H9 (cell line): ENCODE results near the gene ZNF664. TPM values are rescaled to one million over a fixed set of nuclear protein-coding genes. Genes with fewer than 3 reads are reported as not detected.

Experiments
- DNase-seq: peaks from one replicate; pipeline ENCODE4 v3.0.0-alpha.2; 2017
- H2AFZ ChIP-seq: one replicate; pipeline ENCODE4 v1.6.1; 2013; ENCODE audit warnings: mild to moderate bottlenecking, low read length, control low read depth, moderate library complexity
- H2AK5ac ChIP-seq: 2 replicates; pipeline ENCODE4 v1.6.1; 2013; ENCODE audit warnings: low read length, control low read depth, mixed read lengths; ENCODE audit not compliant: insufficient read length
- H2BK120ac ChIP-seq: one replicate; pipeline ENCODE4 v1.6.1; 2013; ENCODE audit warnings: low read depth, mild to moderate bottlenecking, low read length, control low read depth, inconsistent platforms; ENCODE audit not compliant: poor library complexity, severe bottlenecking
- H2BK12ac ChIP-seq: 2 replicates; pipeline ENCODE4 v1.6.1; 2013; ENCODE audit warnings: low read length, control low read depth, mixed read lengths, low read depth; ENCODE audit not compliant: insufficient read length
- H2BK15ac ChIP-seq: 2 replicates; pipeline ENCODE4 v1.6.1; 2013; ENCODE audit warnings: low read depth, low read length, control low read depth
- H2BK20ac ChIP-seq: one replicate; pipeline ENCODE4 v1.6.1; 2013; ENCODE audit warnings: low read depth, mild to moderate bottlenecking, low read length, control low read depth, inconsistent platforms; ENCODE audit not compliant: poor library complexity, severe bottlenecking
- H2BK5ac ChIP-seq: 2 replicates; pipeline ENCODE4 v1.6.1; 2013; ENCODE audit warnings: low read length, control low read depth, mixed read lengths; ENCODE audit not compliant: insufficient read length
- H3K14ac ChIP-seq: 2 replicates; pipeline ENCODE4 v1.6.1; 2013; ENCODE audit warnings: low read length, control low read depth; ENCODE audit not compliant: insufficient read depth
- H3K18ac ChIP-seq: 2 replicates; pipeline ENCODE4 v1.6.1; 2013; ENCODE audit warnings: low read depth, mild to moderate bottlenecking, mixed read lengths, low read length, control low read depth; ENCODE audit not compliant: insufficient read length
- H3K23ac ChIP-seq: 2 replicates; pipeline ENCODE4 v1.6.1; 2013; ENCODE audit warnings: low read length, control low read depth, mixed read lengths, low read depth; ENCODE audit not compliant: insufficient read length
- H3K23me2 ChIP-seq: 2 replicates; pipeline ENCODE4 v1.6.1; 2013; ENCODE audit warnings: low read depth, mild to moderate bottlenecking, mixed read lengths, low read length, control low read depth; ENCODE audit not compliant: insufficient read length, poor library complexity, severe bottlenecking
- H3K27ac ChIP-seq: 2 replicates; pipeline ENCODE4 v1.5.1; 2013; ENCODE audit warnings: low read length, control low read depth, mixed read lengths, low read depth; ENCODE audit not compliant: insufficient read length
- H3K27me3 ChIP-seq: 2 replicates; pipeline ENCODE4 v1.6.1; 2013; ENCODE audit warnings: low read length, control low read depth, inconsistent platforms; ENCODE audit not compliant: insufficient read depth
- H3K4ac ChIP-seq: 2 replicates; pipeline ENCODE4 v1.6.1; 2013; ENCODE audit warnings: low read depth, mild to moderate bottlenecking, control low read depth, inconsistent platforms, low read length, moderate library complexity
- H3K4me1 ChIP-seq: 2 replicates; pipeline ENCODE4 v1.6.1; 2013; ENCODE audit warnings: low read length, control low read depth, inconsistent platforms; ENCODE audit not compliant: insufficient read depth
- H3K4me2 ChIP-seq: 2 replicates; pipeline ENCODE4 v1.6.1; 2013; ENCODE audit warnings: low read length, control low read depth, mixed read lengths; ENCODE audit not compliant: insufficient read length, insufficient read depth
- H3K56ac ChIP-seq: 2 replicates; pipeline ENCODE4 v1.6.1; 2013; ENCODE audit warnings: low read depth, mild to moderate bottlenecking, mixed read lengths, low read length, control low read depth; ENCODE audit not compliant: insufficient read length
- H3K79me1 ChIP-seq: 2 replicates; pipeline ENCODE4 v1.6.1; 2013; ENCODE audit warnings: low read depth, mild to moderate bottlenecking, moderate library complexity, low read length, control low read depth, inconsistent platforms; ENCODE audit not compliant: insufficient read depth, poor library complexity, severe bottlenecking
- H3K79me2 ChIP-seq: 2 replicates; pipeline ENCODE4 v1.6.1; 2013; ENCODE audit warnings: low read length, control low read depth, inconsistent platforms; ENCODE audit not compliant: insufficient read depth
- H3K9ac ChIP-seq: 2 replicates; pipeline ENCODE4 v1.6.1; 2013; ENCODE audit warnings: low read length, control low read depth, mixed read lengths; ENCODE audit not compliant: insufficient read length; ENCODE audit errors: extremely low read depth
- H3K9me3 ChIP-seq: one replicate; pipeline ENCODE4 v1.6.1; 2013; ENCODE audit warnings: low read depth, low read length, inconsistent platforms; ENCODE audit not compliant: control insufficient read depth
- H3T11ph ChIP-seq: one replicate; pipeline ENCODE4 v1.6.1; 2013; ENCODE audit warnings: mild to moderate bottlenecking, low read length, control low read depth, inconsistent platforms
- H4K20me1 ChIP-seq: one replicate; pipeline ENCODE4 v1.6.1; 2013; ENCODE audit not compliant: control insufficient read depth, insufficient read length, insufficient read depth
- H4K5ac ChIP-seq: 2 replicates; pipeline ENCODE4 v1.6.1; 2013; ENCODE audit warnings: low read depth, mild to moderate bottlenecking, mixed read lengths, low read length, control low read depth; ENCODE audit not compliant: insufficient read length
- H4K8ac ChIP-seq: replicated peaks from 2 replicates; pipeline ENCODE4 v1.6.1; 2013; ENCODE audit warnings: low read length, control low read depth, mixed read lengths, low read depth; ENCODE audit not compliant: insufficient read length
- H4K91ac ChIP-seq: 2 replicates; pipeline ENCODE4 v1.6.1; 2013; ENCODE audit warnings: low read depth, mild to moderate bottlenecking, moderate library complexity, mixed read lengths, low read length, control low read depth; ENCODE audit not compliant: insufficient read length
- H3K27ac Mint-ChIP-seq, 3 experiments: 2 replicates in 2 of 3; 3 replicates in 1 of 3; pipeline ENCODE4 v1.8.0; 2020 to 2021; ENCODE audit warnings: mixed read lengths in 3 of 3, mild to moderate bottlenecking in 1 of 3, moderate library complexity in 1 of 3
- H3K27me3 Mint-ChIP-seq: 2 replicates; pipeline ENCODE4 v1.8.0; 2021; ENCODE audit warnings: low read depth, mild to moderate bottlenecking, moderate library complexity, mixed read lengths
- H3K36me3 Mint-ChIP-seq, 3 experiments: 2 replicates in 2 of 3; 3 replicates in 1 of 3; pipeline ENCODE4 v1.8.0; 2020 to 2021; ENCODE audit warnings: low read depth in 3 of 3, mixed read lengths in 3 of 3; ENCODE audit not compliant: insufficient read depth in 1 of 3
- H3K4me1 Mint-ChIP-seq, 2 experiments: 2 replicates each; pipeline ENCODE4 v1.8.0; 2020; ENCODE audit warnings: mixed read lengths in 2 of 2
- H3K4me3 Mint-ChIP-seq, 2 experiments: 2 replicates in 1 of 2; 3 replicates in 1 of 2; pipeline ENCODE4 v1.8.0; 2020 to 2021; ENCODE audit warnings: mild to moderate bottlenecking in 2 of 2, mixed read lengths in 2 of 2, moderate library complexity in 1 of 2
- H3K9me3 Mint-ChIP-seq, 2 experiments: 2 replicates in 1 of 2; 3 replicates in 1 of 2; pipeline ENCODE4 v1.8.0; 2020; ENCODE audit warnings: mild to moderate bottlenecking in 2 of 2, mixed read lengths in 2 of 2, moderate library complexity in 1 of 2
- CTCF ChIP-seq: fragments of 200-600 bp; sonication (generic); conservative IDR thresholded peaks from 3 replicates; pipeline ENCODE4 v1.8.0; 2021; ENCODE audit warnings: antibody characterized with exemption, mild to moderate bottlenecking
- WGBS: extraction: QIAGEN DNeasy Blood & Tissue Kit; methylation state at CpG from one replicate; pipeline ENCODE4 v1.1.7; 2013; ENCODE audit warnings: missing lambda C conversion rate, low lambda C conversion rate, mixed read lengths; ENCODE audit not compliant: insufficient read length; ENCODE audit errors: extremely low coverage; 5-methylcytosine and 5-hydroxymethylcytosine counted together
- total RNA-seq: library from RNA; stranded (reverse); gene quantifications from 2 replicates; pipeline ENCODE4 v1.2.1, GENCODE V29; 2021

Gene ZNF664
- total RNA-seq, 1 experiment from 2014 or later = 29.5 TPM

- Histone ChIP-seq H2BK12ac (no peak overlapping the region), H2BK120ac (no peak overlapping the region), H3K23ac (no peak overlapping the region), H3K27ac (no peak overlapping the region), H3K9me3 (no peaks in the 10 kb centered on the region), H3K18ac (no peak overlapping the region), H3K23me2 (no peaks in the 10 kb centered on the region), H2AFZ (no peak overlapping the region), H2BK5ac (no peak overlapping the region), H4K5ac (no peak overlapping the region), H2BK15ac (no peak overlapping the region), H2AK5ac (no peak overlapping the region), H4K20me1 (no peaks in the 10 kb centered on the region), H3K4me2 (no peak overlapping the region), H3K4ac (no peak overlapping the region), H3K14ac (no peak overlapping the region; the same call in 1 of the 2 replicates), H3T11ph (no peak overlapping the region), H4K8ac (no peak overlapping the region), H4K91ac (no peak overlapping the region), H3K56ac (no peak overlapping the region), H3K79me1 (no peaks in the 10 kb centered on the region), H3K9ac (no peak overlapping the region), H3K79me2 (no peaks in the 10 kb centered on the region), H3K27me3 (no peaks in the 10 kb centered on the region), H2BK20ac (no peak overlapping the region), H3K4me1 (no peaks in the 10 kb centered on the region; the same call in 1 of the 2 replicates)
- no peak overlapping the region; a peak in 1 of 7 replicates for H3K27ac Mint-ChIP-seq
- no peak overlapping the region for H3K4me3 Mint-ChIP-seq
- no peaks in the 10 kb centered on the region for H3K9me3 Mint-ChIP-seq
- peaks cover 8 to 14% (median 13%) of the 10 kb centered on the region in 3 experiments; a peak in 6 of 7 replicates for H3K36me3 Mint-ChIP-seq
- TF ChIP-seq CTCF = no peak
- no peaks in the 10 kb centered on the region for H3K27me3 Mint-ChIP-seq
- no CpG with 5 or more reads among the region's 14 CpGs for WGBS
- DNase-seq = no peak
- peaks cover 11 to 18% of the 10 kb centered on the region in 2 experiments for H3K4me1 Mint-ChIP-seq
Observed at GRCh38 chr12:124006846-124007713, 34.1 kb downstream of the ZNF664 start.
